ENCODE results near the gene KAZN.

KAZN gene

DNA sequence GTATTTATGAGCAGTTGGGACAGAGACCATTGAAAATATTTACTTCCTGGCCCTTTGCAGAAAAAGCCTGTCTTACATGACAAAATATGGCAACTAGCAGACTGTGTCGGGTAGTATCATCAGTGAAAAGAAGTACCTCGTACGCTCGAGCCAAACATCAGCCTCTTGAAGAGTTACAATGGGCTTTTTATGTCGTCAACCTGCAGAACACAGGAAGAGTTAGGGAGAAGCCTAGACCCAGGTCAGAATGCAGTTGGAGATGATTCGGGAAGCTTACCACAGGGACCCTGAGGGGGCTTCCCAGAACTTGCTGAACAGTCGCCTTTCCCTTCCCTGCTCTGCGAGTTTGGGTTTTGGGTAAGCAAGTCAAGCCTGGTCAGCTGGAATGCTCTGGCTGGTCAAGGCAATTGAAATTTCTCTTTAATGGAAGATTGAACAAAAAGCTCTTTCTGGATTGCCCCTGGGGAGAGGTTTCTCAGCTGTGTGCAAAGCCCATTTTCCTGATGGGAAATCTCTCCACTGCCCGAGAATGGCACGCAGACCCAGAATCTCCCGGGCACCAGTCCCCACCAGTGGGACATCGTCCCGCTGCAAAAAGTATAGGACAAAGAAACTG, 291.4 kb downstream of the KAZN start:
- no peaks in the 10 kb centered on the region for H3K4me1 Mint-ChIP-seq

DNA sequence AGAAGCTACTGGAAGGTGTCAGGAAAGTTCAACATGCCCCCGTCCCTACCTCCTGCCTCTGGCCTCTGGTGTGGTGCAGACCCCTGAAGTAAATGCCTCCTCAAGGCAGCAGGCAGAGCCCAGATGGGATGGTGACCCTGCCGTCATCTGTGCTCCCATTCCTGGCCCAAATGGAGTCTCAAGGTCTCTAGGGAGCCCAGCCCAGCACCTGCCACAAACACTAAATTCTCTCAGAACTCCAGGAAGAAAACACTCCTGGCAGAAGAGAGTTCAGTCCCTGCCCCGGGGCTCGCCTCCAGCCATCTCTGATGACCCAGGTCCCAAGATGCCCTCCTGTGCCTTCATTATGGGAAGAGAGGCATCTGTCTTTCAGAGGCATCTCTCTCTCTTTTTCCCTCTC, 293.5 kb downstream of the KAZN start:
- ATAC-seq (ENCODE audit: low read depth), result no peak
- H3K9me3 Mint-ChIP-seq, result no peaks in the 10 kb centered on the region
- no peaks in the 10 kb centered on the region for H3K4me1 Mint-ChIP-seq
- DNase-seq (ENCODE audit: low spot score in 2 of 2), result no peak
- H3K36me3 Mint-ChIP-seq, result no peaks in the 10 kb centered on the region
- H3K27me3 Mint-ChIP-seq, result peaks cover 13% of the 10 kb centered on the region
- no peak overlapping the region for H3K27ac Mint-ChIP-seq
- no peak overlapping the region for H3K4me3 Mint-ChIP-seq

More for the DNA sequence above, 291.4 kb downstream of the KAZN start:
- H3K27me3 Mint-ChIP-seq, result peaks cover 6% of the 10 kb centered on the region
- no peaks in the 10 kb centered on the region for H3K9me3 Mint-ChIP-seq
- ATAC-seq (ENCODE audit: low read depth) (no peak), DNase-seq (ENCODE audit: low spot score in 2 of 2) (no peak)
- H3K36me3 Mint-ChIP-seq, result no peaks in the 10 kb centered on the region
- no peak overlapping the region for H3K4me3 Mint-ChIP-seq
- no peak overlapping the region for H3K27ac Mint-ChIP-seq

GRCh38 chr1:14894811-14895560, 296.5 kb downstream of the KAZN start:
- Mint-ChIP-seq H3K4me3 (no peak overlapping the region), H3K4me1 (no peaks in the 10 kb centered on the region), H3K36me3 (no peaks in the 10 kb centered on the region), H3K27me3 (peaks cover 18% of the 10 kb centered on the region), H3K9me3 (no peaks in the 10 kb centered on the region), H3K27ac (no peak overlapping the region)
- no peak for ATAC-seq (ENCODE audit: low read depth)
- no peak for DNase-seq (ENCODE audit: low spot score in 2 of 2)

- Mint-ChIP-seq H3K4me1 (no peaks in the 10 kb centered on the region), H3K9me3 (no peaks in the 10 kb centered on the region), H3K36me3 (no peaks in the 10 kb centered on the region), H3K4me3 (no peak overlapping the region), H3K27ac (no peak overlapping the region), H3K27me3 (peaks cover 18% of the 10 kb centered on the region)
- DNase-seq (ENCODE audit: low spot score in 2 of 2) (no peak), ATAC-seq (ENCODE audit: low read depth) (no peak)
Observed at GRCh38 chr1:14895727-14896126, 297.2 kb downstream of the KAZN start.

- no peak for ATAC-seq (ENCODE audit: low read depth)
- Mint-ChIP-seq H3K27me3 (peaks cover 22% of the 10 kb centered on the region), H3K27ac (no peak overlapping the region), H3K4me3 (no peak overlapping the region), H3K9me3 (no peaks in the 10 kb centered on the region), H3K4me1 (no peaks in the 10 kb centered on the region), H3K36me3 (no peaks in the 10 kb centered on the region)
- no peak for DNase-seq (ENCODE audit: low spot score in 2 of 2)
Observed at GRCh38 chr1:14896381-14897079, 298.0 kb downstream of the KAZN start.

GRCh38 chr1:14897080-14897449, 298.6 kb downstream of the KAZN start:
- Mint-ChIP-seq H3K36me3 (no peaks in the 10 kb centered on the region), H3K27ac (no peak overlapping the region), H3K27me3 (peaks cover 24% of the 10 kb centered on the region), H3K9me3 (no peaks in the 10 kb centered on the region), H3K4me3 (no peak overlapping the region), H3K4me1 (no peaks in the 10 kb centered on the region)
- DNase-seq (ENCODE audit: low spot score in 2 of 2) (no peak), ATAC-seq (ENCODE audit: low read depth) (no peak)

GRCh38 chr1:14897547-14897946, 299.1 kb downstream of the KAZN start:
- H3K36me3 Mint-ChIP-seq, result no peaks in the 10 kb centered on the region
- H3K4me3 Mint-ChIP-seq, result no peak overlapping the region
- H3K27ac Mint-ChIP-seq, result no peak overlapping the region
- ATAC-seq (ENCODE audit: low read depth) (no peak), DNase-seq (ENCODE audit: low spot score in 2 of 2) (no peak)
- H3K9me3 Mint-ChIP-seq, result no peaks in the 10 kb centered on the region
- H3K27me3 Mint-ChIP-seq, result peaks cover 24% of the 10 kb centered on the region
- no peaks in the 10 kb centered on the region for H3K4me1 Mint-ChIP-seq

DNA sequence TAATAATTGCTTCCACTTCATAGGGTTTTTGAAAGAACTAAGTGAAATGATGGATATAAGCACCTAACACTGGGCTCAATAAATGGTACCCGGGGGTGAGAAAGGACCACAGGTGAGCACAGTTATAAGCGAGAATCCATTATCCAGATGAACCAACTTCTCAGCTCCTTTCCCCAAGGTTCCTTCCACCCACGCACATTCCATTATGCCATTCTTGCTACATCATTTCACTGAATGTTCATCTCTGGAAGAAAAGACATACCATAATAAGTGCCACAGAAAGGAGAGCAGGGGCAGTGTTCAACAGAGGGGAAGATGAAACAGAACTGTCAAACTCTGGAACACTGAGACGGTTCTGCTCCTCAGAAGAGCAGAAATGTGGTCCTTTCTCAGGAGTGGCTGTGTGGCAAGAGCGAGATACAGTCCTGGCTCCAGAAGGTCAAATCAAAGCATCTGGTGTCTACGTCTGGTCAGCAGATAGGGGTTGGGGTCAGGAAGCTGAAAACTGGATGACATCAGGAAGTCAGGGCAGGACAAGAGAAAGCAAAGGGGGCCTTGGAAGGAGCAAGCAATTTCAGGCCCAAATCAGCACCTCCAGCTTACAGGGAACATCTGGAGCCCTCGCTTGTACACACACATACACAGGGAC, 299.6 kb downstream of the KAZN start:
- Mint-ChIP-seq H3K36me3 (no peaks in the 10 kb centered on the region), H3K4me3 (no peak overlapping the region), H3K4me1 (no peaks in the 10 kb centered on the region), H3K9me3 (no peaks in the 10 kb centered on the region), H3K27ac (no peak overlapping the region), H3K27me3 (peaks cover 21% of the 10 kb centered on the region)
- DNase-seq (ENCODE audit: low spot score in 2 of 2) (no peak), ATAC-seq (ENCODE audit: low read depth) (no peak)

GRCh38 chr1:14899686-14900085, 301.2 kb downstream of the KAZN start:
- ATAC-seq (ENCODE audit: low read depth) (no peak), DNase-seq (ENCODE audit: low spot score in 2 of 2) (no peak)
- Mint-ChIP-seq H3K9me3 (no peaks in the 10 kb centered on the region), H3K36me3 (no peaks in the 10 kb centered on the region), H3K27me3 (peaks cover 21% of the 10 kb centered on the region), H3K27ac (no peak overlapping the region), H3K4me1 (no peaks in the 10 kb centered on the region), H3K4me3 (no peak overlapping the region)

DNA sequence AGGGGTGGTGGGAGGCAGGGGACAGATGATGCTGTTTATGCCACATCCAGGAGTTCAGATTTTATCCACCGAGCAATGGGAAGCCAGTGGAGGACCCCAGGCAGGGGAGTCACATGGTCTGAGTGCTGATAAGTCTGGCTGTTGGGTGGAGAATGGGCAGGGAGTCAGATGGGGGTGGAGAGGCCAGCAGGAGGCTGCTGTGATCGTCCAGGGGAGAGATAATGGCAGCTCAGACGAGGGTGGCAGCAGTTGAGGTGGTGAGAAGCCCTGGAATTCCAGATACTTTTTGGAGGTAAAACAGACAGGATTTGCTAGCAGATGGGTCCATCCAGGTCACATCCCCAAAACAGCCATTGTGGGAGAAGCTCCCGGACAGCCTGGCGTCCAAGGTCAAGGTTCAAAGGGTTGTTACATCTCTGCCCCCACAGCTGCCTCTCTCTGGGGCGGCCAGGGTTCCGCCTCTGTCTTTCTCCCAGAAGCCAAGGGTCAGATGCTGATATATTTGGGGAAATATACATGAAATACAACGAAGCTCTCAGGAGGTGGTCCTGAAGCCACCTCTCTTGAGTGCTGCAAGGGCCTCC, 303.0 kb downstream of the KAZN start:
- Mint-ChIP-seq H3K4me3 (no peak overlapping the region), H3K36me3 (no peaks in the 10 kb centered on the region), H3K4me1 (no peaks in the 10 kb centered on the region), H3K9me3 (no peaks in the 10 kb centered on the region), H3K27me3 (peaks cover 14% of the 10 kb centered on the region), H3K27ac (no peak overlapping the region)
- ATAC-seq (ENCODE audit: low read depth) (no peak), DNase-seq (ENCODE audit: low spot score in 2 of 2) (no peak)

GRCh38 chr1:14903922-14904321, 305.4 kb downstream of the KAZN start:
- Mint-ChIP-seq H3K4me1 (no peaks in the 10 kb centered on the region), H3K4me3 (no peak overlapping the region), H3K27ac (no peak overlapping the region), H3K9me3 (no peaks in the 10 kb centered on the region), H3K36me3 (no peaks in the 10 kb centered on the region), H3K27me3 (peaks cover 12% of the 10 kb centered on the region)
- ATAC-seq (ENCODE audit: low read depth), result no peak
- DNase-seq (ENCODE audit: low spot score in 2 of 2), result no peak

GRCh38 chr1:14906665-14907064, 308.2 kb downstream of the KAZN start:
- H3K27me3 Mint-ChIP-seq, result peaks cover 4% of the 10 kb centered on the region
- H3K4me1 Mint-ChIP-seq, result no peaks in the 10 kb centered on the region
- H3K36me3 Mint-ChIP-seq, result no peaks in the 10 kb centered on the region

GRCh38 chr1:14907416-14907815, 308.9 kb downstream of the KAZN start:
- peaks cover 2% of the 10 kb centered on the region for H3K27me3 Mint-ChIP-seq
- ATAC-seq (ENCODE audit: low read depth) (no peak), DNase-seq (ENCODE audit: low spot score in 2 of 2) (no peak)
- no peak overlapping the region for H3K4me3 Mint-ChIP-seq
- no peak overlapping the region for H3K27ac Mint-ChIP-seq
- H3K4me1 Mint-ChIP-seq, result no peaks in the 10 kb centered on the region
- H3K36me3 Mint-ChIP-seq, result no peaks in the 10 kb centered on the region
- H3K9me3 Mint-ChIP-seq, result no peaks in the 10 kb centered on the region

More at GRCh38 chr1:14906665-14907064, 308.2 kb downstream of the KAZN start:
- Mint-ChIP-seq H3K27ac (no peak overlapping the region), H3K4me3 (no peak overlapping the region), H3K9me3 (no peaks in the 10 kb centered on the region)
- no peak for ATAC-seq (ENCODE audit: low read depth)
- DNase-seq (ENCODE audit: low spot score in 2 of 2), result no peak

- H3K9me3 Mint-ChIP-seq, result no peaks in the 10 kb centered on the region
- no peaks in the 10 kb centered on the region for H3K36me3 Mint-ChIP-seq
- no peak overlapping the region for H3K4me3 Mint-ChIP-seq
- H3K27me3 Mint-ChIP-seq, result peaks cover 2% of the 10 kb centered on the region
- H3K27ac Mint-ChIP-seq, result no peak overlapping the region
- DNase-seq (ENCODE audit: low spot score in 2 of 2) (no peak), ATAC-seq (ENCODE audit: low read depth) (no peak)
- no peaks in the 10 kb centered on the region for H3K4me1 Mint-ChIP-seq
Observed at GRCh38 chr1:14909273-14909672, 310.8 kb downstream of the KAZN start.

Data from memory B cell (primary cell).